ENCODE data around the gene PILRA.

Gene PILRA

DNA sequence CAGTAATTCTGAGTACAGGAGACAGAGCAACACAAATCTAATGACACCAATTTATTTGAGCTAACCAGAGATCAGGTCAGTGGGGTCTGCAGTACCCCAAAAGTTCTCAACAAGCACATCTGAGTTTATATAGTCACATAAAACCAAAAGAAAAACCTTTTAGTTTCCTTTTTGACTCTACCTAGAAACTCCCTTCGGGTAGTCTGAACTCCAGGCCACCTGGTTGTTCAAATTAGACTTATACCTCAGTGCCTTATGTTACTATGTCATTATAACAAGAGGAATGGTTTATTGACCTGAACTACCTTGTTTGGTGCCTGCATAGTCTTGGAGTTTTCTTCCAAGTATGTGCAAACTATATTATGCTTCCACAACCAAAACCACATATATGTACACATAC is 40.6 kb downstream of the PILRA start:
- DNase-seq = no peak

DNA sequence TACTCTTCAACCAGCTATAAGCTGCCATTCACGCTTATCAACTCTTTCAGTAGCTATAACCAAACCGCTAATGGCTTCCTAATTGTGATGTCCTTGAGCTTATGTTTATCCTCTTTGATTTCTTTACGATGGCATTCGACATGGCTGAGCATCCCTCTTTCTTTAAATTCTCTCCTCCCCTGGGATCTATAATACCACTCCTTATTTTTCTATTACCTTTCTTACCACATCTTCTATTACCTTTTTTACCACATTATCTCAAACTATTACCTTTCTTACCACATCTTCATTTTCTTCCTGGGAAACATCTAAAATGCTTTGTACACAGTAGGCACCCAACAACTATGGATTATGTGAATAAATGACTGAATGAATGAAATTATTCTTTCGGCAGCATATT is 42.2 kb downstream of the PILRA start:
- no peak for DNase-seq

DNA sequence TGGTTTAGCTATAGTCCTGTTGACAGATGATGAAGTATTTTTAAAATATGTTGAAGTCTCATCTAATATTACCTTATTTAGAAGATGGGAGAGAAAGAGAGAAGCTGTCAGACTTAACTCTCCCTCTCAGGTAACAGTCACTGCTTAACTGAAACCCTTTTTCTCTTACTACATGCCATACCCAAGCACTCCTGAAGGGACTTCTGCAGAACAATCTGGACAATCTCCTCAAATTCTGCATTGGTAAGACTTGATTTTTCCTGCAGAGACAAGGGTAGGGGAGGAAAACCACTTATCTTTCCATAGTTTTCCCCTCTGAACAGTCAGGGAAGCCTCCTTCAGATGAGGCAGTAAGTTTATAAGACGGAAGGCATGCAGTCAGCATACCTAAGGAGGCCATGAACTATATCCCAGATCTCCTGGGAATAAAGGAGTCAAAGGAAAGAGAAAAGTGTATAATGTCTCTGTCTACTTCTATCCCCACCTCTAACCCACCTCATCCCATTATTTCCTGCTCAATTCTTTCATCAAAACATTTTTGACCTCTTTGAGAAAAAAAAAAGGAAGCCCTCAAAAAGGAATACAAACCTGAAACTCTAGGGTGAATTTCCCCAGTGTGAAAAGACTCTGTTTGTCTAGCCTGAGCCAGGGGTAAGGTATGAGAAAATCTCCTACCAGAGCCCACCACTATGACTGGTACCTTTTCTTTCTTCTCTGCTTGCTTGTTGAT is 45.8 kb downstream of the PILRA start:
- DNase-seq = no peak

DNA sequence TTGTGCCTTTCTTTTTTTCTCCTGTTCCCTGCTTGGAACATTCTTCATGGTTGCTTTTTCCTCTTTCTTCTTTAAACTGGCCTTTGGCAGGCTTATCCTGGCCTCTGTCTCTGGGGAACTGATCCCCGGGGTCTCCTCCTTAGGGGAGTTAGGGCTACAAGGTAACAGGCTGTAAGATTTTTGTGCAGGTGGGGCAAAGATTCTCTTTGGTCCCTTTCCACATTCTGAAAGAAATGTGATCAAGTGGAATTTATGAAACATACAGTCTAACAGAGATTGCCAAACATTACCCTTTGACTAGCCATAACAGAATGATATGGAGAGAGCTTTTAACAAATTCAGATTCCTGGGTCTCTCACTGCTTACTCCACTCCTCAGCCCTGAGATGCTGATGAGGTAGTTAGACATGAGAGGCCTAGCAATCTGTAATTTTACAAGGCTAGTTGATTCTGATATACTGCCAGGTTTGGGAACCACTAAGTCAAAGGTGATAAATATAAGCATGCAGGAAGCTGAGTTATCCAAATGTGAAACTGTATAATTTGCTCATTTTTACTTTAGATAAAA is 46.5 kb downstream of the PILRA start:
- DNase-seq = no peak

DNA sequence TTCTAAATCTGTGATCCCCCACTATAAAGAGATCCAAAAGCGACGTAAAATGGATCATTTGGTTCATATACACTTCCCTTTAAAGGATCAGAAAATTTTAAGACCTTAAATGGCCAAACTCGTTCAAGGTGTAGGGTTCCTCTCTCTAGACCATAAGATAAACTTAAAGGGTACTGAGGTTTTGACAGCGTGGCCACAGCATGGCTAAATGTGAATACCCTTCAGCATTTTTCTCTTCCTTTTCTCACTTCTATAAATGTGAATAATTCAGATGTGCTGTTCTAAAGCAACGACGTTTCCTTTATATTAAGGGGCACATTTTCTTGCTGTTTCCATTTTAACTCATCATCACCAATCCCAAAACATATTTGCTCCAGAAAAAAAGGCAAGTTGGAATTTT is 50.0 kb downstream of the PILRA start:
- no peak for DNase-seq

DNA sequence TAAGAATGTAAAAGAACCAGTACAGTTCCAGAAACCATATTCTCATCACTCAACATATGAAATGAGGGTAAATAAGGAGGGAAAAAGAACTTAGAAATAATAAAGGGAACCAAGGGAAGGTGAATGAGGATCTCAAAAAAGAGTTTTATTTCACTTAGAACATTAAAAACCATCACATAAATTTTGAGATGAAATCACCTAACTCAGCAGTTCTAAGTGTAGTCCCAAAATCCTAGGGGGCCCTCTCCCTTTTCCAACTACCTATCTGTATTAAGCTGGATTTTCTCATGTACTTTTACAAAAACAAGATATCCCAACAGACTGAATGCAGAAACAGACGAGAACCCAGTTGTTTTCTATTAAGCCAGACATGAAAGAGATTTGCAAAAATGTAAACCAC is 52.1 kb downstream of the PILRA start:
- no peak for DNase-seq

DNA sequence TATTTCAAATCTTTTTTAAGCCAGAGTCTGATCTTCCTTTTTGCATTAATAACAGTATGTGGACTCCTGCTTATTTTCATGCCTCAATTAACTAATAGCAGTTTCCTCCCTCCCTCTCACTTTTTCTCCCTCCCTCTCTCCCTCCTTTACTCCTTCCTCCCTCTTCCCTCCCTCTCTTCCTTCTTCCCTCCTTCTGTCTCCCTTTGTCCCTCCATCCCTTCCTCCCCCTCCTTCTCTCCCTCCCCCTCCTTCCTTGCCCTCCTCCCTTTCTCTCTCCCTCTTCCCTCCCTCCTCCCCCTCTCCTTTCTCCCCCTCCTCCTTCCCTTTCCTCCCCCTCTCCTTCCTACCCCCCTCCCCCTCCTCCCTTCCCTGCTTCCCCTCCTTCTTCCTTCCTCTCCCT is 53.2 kb downstream of the PILRA start:
- DNase-seq = no peak

DNA sequence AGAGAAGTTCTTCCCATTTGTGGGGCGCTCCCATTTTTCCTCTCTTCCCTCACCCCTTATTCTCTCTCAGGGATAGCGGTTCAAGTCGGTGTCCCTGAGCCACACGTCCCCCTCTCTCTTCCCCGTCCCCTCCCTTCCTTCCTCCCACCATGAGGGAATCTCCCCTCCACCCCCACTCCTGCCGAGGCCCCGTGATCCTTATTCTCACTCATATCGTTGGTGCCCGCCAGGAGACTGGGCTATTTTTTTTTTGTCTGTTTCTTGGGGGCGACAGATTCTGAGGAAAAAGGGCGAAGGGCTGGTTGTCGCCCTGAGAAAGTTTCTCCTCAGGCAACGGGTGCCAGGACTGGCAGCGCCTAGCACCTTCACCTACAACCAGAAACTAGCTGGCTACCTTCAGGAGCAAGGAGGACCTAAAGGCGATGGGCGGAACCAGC is 54.5 kb downstream of the PILRA start:
- DNase-seq = no peak

DNA sequence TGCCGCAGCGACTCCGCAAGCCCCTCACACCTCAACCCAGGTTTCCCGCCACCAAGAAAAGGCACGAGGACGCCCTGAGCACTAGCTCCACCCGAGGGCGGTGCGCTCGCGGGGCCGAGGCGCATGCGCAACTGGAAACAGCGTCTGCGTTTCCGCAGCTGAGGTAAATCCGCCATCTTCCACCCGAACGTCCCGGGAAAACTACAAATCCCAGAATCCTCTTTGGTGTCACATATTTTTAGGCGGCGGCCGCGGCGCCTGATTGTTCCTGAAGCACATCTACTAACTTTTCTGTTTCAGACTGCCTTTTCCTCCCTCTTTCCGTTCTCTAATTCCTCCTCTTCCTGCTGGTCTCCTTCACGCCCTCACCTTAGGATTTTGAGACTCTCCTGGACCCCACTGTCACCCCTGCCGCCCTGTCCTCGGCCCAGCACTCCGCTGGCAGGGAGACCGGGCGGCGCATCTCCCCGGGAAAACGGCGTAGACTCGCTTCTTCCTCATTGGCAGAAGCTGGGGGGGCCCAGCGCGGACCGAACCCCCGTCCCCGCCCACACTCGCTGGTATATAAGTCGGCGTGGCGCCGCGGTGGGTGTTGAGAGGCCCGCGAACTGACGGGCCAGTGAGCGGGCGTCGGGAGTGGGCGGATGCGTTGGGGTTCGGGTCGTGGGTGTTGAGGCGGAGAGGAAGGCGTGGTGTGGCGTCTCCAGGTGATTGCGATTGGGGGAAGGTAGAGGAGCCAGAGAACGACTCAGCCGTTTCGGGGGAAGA is 55.1 kb downstream of the PILRA start, which contains the start of gene ZCWPW1:
ZCWPW1 (minus strand) TSS at position 505 of the 768 bp plus-strand sequence. CDS start 8,054 bp downstream, outside the sequence.
- peak; percentile 89 to 98 (median 95) for DNase-seq

DNA sequence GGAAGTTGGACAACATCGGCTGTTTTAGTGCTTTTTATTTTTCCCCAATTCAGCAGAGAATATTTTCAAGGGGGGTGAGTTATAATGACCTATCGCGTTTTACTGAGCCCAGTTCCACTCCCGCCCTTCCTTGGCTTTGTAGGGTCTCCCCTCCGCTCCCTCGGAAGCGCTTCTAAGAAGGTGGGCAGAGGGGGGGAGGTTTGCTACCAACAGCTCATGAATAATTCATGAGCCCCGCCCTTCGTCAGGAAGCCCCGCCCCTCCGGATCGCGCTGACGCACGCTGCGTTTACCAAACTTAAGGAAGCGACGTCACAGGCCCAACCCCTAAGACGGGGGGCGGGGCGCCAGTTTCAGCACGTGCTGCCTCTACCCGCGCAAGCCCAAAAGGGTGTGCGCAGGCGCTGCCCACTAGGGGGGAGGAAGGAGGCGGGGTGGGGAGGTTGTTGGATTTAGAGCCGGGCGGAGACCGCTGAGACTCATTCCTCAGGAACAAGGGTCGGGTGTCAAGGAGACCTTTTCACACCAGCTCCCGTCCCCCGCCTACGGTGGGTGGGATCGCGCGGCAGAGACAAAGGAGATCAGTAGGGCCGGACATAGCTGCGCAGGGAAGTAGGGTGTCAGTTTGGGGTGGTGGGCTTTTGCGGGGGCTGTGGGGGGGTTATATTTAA is 55.8 kb downstream of the PILRA start:
- peak; percentile 99 to 100 (median 100) for DNase-seq

DNA sequence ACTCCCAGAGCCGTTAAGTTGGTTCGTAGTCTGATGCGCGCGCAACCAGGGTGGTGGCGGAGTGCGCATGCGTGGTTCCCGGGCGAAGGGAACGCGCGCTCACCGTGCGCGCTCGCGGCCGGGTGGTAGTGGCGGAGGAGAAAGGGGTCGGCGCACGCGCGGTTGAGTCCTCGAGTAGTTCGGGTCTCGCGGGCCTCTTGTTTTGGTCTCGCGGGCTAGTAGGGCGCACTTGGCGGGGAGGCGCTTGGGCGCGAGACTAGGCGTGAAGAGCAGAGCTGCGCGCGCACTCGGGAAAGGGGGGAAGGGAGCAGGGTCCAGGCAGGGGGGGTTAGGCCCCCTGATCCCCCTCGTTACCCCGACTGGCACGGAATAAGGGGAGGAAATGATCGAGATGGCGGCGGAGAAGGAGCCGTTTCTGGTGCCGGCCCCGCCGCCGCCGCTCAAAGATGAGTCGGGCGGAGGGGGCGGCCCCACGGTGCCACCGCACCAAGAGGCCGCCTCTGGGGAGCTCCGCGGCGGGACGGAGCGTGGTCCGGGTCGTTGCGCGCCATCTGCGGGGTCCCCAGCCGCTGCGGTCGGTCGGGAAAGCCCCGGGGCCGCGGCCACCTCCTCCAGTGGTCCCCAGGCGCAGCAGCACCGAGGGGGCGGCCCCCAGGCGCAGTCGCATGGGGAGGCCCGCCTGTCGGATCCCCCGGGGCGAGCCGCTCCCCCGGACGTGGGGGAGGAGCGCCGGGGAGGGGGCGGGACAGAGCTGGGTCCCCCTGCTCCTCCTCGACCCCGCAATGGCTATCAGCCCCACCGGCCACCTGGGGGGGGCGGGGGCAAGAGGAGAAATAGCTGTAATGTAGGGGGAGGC is 56.6 kb downstream of the PILRA start, which contains the start of gene MEPCE:
MEPCE (plus strand) TSS at position 195 of the 856 bp plus-strand sequence; CDS start at position 383, 188 bp downstream.
- DNase-seq = peak; percentile 92 to 97 (median 94)

DNA sequence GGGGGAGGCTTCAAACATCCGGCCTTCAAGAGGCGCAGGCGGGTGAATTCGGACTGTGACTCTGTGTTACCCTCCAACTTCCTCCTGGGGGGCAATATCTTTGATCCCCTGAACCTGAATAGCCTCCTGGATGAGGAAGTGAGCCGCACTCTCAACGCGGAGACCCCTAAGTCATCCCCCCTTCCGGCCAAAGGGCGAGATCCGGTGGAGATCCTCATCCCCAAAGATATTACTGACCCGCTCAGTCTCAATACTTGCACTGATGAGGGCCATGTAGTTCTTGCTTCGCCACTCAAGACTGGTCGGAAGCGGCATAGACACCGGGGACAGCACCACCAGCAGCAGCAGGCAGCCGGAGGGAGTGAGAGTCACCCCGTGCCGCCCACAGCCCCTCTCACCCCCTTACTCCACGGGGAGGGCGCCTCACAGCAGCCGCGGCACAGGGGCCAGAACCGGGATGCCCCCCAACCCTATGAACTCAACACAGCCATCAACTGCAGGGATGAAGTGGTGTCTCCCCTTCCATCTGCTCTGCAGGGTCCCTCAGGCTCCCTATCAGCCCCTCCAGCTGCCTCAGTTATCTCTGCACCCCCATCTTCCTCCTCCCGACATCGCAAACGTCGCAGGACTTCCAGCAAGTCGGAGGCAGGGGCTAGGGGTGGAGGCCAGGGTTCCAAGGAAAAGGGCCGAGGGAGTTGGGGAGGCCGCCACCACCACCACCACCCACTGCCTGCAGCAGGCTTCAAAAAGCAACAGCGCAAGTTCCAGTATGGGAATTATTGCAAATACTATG is 57.4 kb downstream of the PILRA start:
- DNase-seq = peak in 3 of 5 experiments; percentile 35 to 71 (median 37)

DNA sequence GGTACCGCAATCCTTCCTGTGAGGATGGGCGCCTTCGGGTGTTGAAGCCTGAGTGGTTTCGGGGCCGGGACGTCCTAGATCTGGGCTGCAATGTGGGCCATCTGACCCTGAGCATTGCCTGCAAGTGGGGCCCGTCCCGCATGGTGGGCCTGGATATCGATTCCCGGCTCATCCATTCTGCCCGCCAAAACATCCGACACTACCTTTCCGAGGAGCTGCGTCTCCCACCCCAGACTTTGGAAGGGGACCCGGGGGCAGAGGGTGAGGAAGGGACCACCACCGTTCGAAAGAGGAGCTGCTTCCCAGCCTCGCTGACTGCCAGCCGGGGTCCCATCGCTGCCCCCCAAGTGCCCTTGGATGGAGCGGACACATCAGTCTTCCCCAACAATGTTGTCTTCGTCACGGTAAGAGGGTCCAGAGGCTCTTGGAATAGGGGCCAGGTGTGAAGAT is 58.0 kb downstream of the PILRA start:
- no peak for DNase-seq

DNA sequence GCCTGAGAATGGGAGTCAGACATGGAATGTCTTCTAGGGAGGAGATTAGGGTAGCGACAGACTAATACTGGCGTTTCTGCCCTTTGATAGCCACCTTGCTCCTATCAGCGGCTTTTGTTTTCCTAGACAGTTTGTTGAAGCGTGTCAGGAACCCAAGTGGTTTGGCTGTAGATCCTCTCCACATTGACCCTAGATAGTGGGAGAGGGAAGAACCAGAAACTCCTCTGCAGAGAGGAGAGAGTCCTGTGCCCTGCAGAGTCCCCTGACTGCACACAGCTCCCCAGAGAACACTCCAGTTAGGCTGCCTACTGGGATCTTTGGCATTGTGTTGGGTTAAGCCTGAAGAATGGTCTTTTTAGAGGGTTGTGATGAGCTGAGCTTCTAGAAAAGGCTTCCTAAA is 58.8 kb downstream of the PILRA start:
- no peak for DNase-seq

DNA sequence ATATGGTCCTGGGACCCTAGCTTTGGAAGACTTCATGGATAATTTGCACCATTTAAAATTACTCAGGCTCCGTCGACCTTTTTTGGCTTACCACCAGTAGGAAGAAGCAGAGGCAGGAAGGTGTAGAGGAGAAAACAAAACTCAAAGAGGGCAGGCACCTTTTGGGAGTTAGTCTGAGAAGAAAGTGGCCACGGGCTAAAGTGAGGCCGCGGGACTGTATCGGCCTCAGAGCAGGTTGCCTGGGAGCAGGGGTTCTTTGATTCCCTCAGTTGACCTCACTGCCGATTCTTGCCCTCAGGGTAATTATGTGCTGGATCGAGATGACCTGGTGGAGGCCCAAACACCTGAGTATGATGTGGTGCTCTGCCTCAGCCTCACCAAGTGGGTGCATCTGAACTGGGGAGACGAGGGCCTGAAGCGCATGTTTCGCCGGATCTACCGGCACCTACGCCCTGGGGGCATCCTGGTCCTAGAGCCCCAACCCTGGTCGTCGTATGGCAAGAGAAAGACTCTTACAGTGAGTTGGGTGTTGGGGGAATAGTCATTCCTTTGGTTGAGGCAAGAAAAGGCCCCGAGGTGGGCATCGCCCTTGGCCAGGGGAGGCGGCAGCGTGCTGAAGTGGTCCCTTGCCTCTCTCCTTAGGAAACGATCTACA is 59.5 kb downstream of the PILRA start:
- DNase-seq = no peak

DNA sequence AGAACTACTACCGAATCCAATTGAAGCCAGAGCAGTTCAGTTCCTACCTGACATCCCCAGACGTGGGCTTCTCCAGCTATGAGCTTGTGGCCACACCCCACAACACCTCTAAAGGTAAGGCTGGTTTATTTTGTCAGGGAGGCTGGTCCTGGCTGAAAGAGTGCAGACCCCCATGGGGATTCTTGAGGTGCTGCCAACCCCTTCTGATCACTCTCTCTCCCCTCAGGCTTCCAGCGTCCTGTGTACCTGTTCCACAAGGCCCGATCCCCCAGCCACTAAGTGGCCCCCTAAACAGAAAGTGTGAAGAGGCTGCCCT is 59.9 kb downstream of the PILRA start:
- DNase-seq = no peak

DNA sequence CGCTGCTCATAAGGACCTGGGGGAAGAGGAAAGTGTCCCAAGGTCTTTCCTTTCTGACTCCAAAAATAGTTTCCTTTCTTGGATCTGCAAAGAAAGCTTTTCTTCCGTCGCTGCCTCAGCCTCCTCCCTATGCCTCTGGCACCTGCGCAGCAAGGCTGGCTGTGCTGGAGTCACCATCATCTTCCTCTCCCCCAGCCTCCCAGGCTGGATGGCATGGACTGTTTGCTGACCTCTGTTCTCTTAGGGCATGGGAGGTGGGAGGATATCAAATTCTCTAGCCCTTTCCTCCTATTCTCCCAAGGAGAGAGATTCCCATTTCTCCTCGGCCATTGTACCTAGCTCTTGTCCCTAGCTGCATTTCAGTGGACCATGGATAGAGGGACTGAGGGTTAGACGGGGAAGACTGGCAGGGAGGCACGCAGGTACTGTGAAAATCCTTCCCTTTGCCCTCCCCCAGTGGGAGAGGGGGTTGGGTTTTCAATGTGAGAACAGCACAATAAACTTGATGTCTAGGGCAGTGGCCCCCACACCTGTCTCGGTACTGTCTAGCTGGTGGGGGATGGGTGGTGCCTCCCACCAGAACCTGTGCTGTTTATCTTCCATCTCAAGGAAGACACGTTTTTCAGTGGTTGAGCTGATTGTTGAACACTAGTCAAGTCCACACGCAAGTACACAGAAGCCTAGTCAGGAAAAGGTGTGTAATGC is 60.5 kb downstream of the PILRA start:
- peak in 1 of 5 experiments; percentile 45 for DNase-seq

DNA sequence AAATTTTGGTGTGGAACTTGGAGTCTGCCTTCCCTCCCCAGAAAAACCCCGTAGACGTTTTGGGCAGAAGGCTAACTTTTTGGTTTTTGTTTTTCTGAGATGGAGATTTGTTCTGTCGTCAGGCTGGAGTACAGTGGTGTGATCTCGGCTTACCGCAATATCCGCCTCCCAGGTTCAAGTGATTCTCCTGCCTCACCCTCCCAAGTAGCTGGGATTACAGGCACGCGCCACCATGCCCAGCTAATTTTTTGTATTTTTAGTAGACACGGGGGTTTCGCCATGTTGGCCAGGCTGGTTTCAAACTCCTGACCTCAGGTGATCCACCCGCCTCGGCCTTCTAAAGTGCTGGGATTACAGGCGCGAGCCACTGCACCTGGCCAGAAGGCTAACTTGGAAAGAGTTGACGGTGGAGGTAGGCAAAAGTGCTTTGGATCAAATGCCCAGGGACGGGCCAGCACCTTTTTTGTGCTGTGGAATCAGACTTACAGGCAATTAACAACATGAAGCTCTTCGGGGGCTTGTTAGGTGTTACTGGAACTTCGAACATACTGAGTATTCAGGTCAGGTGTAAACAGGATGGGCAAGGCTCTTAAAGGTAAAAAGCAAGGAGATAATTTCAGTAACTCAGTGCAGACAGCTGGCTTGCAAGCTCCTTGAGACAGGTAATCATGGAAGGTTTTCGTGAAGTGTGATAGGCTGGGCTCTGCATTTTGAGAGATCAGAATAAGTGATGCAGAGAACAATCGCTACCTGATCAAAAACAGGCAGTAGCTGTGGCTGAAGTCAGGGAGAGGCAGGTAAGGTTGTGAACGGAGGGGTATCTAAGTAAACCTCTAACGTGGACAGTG is 61.2 kb downstream of the PILRA start:
- no peak for DNase-seq

Data from T-helper 2 cell (primary cell).